ENCODE results near the gene CYCS. TPM values are rescaled to one million over a fixed set of nuclear protein-coding genes. Genes with fewer than 3 reads are reported as not detected.
"Not testable (repeated sequence)": the region's sequence is repeated elsewhere in the genome, so short reads cannot be mapped to it uniquely, and the experiment has no call there.

CYCS gene
- total and polyA plus RNA-seq, 5 donors from 2014 or later, result 119 to 186 (median 146) TPM

DNA sequence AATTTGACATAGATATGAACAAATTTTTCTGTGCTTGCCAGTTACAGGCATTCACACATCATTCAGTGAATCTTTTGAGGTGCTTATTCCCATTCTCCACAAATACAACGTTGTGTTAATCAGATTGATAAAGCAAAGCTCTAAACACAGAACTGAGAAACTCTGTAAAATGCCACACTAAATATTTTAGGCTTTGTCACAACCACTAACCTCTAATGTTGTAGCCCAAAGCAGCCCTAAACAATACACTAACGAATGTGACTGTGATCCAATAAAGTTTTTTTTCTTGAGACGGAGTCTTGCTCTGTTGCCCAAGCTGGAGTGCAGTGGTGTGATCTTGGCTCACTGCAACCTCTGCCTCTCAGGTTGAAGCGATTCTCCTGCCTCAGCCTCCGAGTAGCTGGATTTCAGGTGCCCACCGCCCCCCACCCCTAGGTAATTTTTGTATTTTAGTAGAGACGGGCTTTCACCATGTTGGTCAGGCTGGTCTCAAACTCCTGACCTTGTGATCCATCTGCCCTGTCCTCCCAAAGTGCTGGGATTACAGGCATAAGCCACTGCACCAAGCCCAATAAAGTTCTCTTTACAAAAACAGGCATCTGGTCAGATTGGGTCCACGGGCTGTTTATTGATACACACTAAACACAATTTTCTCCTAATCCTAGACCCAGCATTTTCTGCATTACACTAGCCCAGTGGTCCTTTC, 6.9 kb downstream of the CYCS start:
- no peak for DNase-seq
- ATAC-seq (ENCODE audit: low read depth in 2 of 2), result no peak
- Mint-ChIP-seq H3K4me1 (peaks cover 21 to 46% (median 27%) of the 10 kb centered on the region in 4 donors), H3K36me3 (peaks cover 11% of the 10 kb centered on the region), H3K27me3 (no peaks in the 10 kb centered on the region), H3K27ac (peak overlapping the region in 2 of 3 donors; percentile 52 to 79), H3K9me3 (no peaks in the 10 kb centered on the region), H3K4me3 (peak overlapping the region in 1 of 4 donors; percentile 20)
- Histone ChIP-seq H3K4me1 (ENCODE audit: control insufficient read depth, insufficient read depth, low read length, poor library complexity, severe bottlenecking) (no peaks in the 10 kb centered on the region), H3K27ac (ENCODE audit: insufficient read depth, low read length, poor library complexity, severe bottlenecking) (no peak overlapping the region), H3K9me3 (ENCODE audit: control insufficient read depth in 2 of 2, low read length in 2 of 2) (no peaks in the 10 kb centered on the region), H3K4me3 (ENCODE audit: low read depth, low read length) (peak overlapping the region; percentile 49), H3K27me3 (ENCODE audit: control insufficient read depth, insufficient read depth, low read length) (no peaks in the 10 kb centered on the region), H3K36me3 (ENCODE audit: control insufficient read depth, insufficient read depth, low read length) (peaks cover 29% of the 10 kb centered on the region)

DNA sequence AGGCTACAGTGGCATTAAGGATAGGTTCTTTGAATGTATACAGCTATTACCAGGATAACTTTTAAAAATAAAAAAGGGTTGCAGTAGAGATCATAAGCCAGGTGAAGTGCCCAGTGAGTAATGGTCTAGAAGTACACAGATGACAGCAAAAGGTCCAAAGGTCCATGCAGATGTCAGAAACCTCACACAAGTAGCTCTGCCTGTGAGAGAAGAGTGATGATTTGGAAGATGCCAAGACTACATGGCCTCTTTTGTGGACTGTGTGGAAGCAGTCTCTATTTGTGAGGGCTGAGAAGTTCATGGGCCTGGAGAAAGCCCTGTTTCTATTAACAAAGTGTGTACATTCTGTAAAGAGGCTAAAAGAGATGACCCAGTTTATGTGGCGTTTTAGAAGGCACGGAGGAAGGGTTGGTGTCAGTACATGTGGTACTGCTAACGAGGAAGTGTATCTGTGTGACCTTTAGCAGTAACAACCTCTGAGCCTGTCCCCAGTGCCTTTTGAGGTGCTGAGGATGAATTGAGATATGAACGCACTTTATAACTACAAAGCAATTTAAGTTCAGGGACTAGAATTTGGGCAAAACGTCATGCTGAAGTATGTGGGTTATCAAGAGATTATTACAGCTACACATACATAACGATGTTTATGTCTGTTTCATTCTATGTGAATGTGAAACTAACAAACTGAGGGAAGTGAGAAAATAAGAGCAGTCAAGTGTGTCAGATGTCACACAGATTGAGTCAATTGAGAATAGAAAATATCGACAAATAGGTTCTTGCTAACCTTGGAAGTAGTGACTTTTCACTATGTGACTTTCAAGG, 7.6 kb downstream of the CYCS start:
- Histone ChIP-seq H3K27me3 (ENCODE audit: control insufficient read depth, insufficient read depth, low read length) (no peaks in the 10 kb centered on the region), H3K27ac (ENCODE audit: insufficient read depth, low read length, poor library complexity, severe bottlenecking) (no peak overlapping the region), H3K4me1 (ENCODE audit: control insufficient read depth, insufficient read depth, low read length, poor library complexity, severe bottlenecking) (no peaks in the 10 kb centered on the region), H3K36me3 (ENCODE audit: control insufficient read depth, insufficient read depth, low read length) (peaks cover 25% of the 10 kb centered on the region), H3K9me3 (ENCODE audit: control insufficient read depth in 2 of 2, low read length in 2 of 2) (no peaks in the 10 kb centered on the region), H3K4me3 (ENCODE audit: low read depth, low read length) (peak overlapping the region; percentile 49)
- Mint-ChIP-seq H3K36me3 (peaks cover 12% of the 10 kb centered on the region), H3K27me3 (no peaks in the 10 kb centered on the region), H3K27ac (peak overlapping the region; percentile 79 to 90 (median 82)), H3K4me3 (peak overlapping the region; percentile 20 to 77 (median 38)), H3K4me1 (peaks cover 21 to 41% (median 25%) of the 10 kb centered on the region in 4 donors), H3K9me3 (no peaks in the 10 kb centered on the region)
- peak; percentile 54 to 64 for ATAC-seq (ENCODE audit: low read depth in 2 of 2)
- peak in 1 of 3 donors; percentile 59 for DNase-seq

DNA sequence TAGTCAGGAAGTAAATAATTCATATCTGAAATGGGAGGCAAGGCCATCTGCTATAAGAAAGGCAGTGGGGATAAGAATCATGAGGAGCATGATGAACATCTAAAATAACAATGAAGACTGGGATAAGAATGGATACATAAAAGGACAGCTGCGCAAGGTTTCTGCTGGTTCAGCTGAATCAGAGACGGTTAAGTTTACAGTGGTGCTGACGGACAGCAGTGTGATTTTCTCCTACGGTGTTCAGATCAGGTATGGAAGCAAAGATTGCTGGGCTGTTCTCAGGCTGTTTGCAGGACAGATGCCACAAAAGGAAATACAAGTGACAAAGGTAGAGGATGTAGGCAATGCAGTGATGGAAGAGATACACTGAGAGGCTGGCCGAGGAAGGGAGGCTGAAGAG, 8.4 kb downstream of the CYCS start:
- H3K27me3 ChIP-seq (ENCODE audit: control insufficient read depth, insufficient read depth, low read length), result no peaks in the 10 kb centered on the region
- no peaks in the 10 kb centered on the region for H3K9me3 Mint-ChIP-seq
- peaks cover 17% of the 10 kb centered on the region for H3K36me3 ChIP-seq (ENCODE audit: control insufficient read depth, insufficient read depth, low read length)
- DNase-seq, result no peak
- no peaks in the 10 kb centered on the region for H3K9me3 ChIP-seq (ENCODE audit: control insufficient read depth in 2 of 2, low read length in 2 of 2)
- peaks cover 15 to 35% (median 19%) of the 10 kb centered on the region in 4 donors for H3K4me1 Mint-ChIP-seq
- H3K27ac ChIP-seq (ENCODE audit: insufficient read depth, low read length, poor library complexity, severe bottlenecking), result no peak overlapping the region
- ATAC-seq (ENCODE audit: low read depth in 2 of 2), result no peak
- no peaks in the 10 kb centered on the region for H3K4me1 ChIP-seq (ENCODE audit: control insufficient read depth, insufficient read depth, low read length, poor library complexity, severe bottlenecking)
- no peaks in the 10 kb centered on the region for H3K27me3 Mint-ChIP-seq
- H3K4me3 ChIP-seq (ENCODE audit: low read depth, low read length), result no peak overlapping the region
- H3K36me3 Mint-ChIP-seq, result peaks cover 6% of the 10 kb centered on the region
- peak overlapping the region in 1 of 4 donors; percentile 14 for H3K4me3 Mint-ChIP-seq
- H3K27ac Mint-ChIP-seq, result peak overlapping the region; percentile 13 to 88 (median 82)

DNA sequence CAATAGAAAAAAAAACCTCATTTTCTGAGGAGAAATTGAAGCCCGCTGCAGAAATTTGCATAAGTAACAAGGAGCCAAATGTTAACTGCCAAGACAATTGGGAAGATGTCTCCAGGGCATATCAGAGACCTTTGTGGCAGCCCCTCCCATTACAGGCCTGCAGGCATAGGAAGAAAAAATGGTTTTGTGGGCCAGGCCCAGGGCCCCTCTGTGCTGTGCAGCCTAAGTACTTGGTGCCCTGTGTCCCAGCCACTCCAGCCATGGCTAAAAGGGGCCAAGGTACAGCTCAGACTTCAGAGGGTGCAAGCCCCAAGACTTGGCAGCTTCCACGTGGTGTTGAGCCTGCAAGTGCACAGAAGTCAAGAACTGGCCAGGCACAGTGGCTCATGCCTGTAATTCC, 14.5 kb downstream of the CYCS start:
- not testable (repeated sequence) for H3K4me1 ChIP-seq (ENCODE audit: control insufficient read depth, insufficient read depth, low read length, poor library complexity, severe bottlenecking); H3K4me1 Mint-ChIP-seq; H3K36me3 Mint-ChIP-seq; H3K27me3 ChIP-seq (ENCODE audit: control insufficient read depth, insufficient read depth, low read length); ATAC-seq (ENCODE audit: low read depth in 2 of 2); H3K4me3 Mint-ChIP-seq; H3K4me3 ChIP-seq (ENCODE audit: low read depth, low read length); DNase-seq; H3K36me3 ChIP-seq (ENCODE audit: control insufficient read depth, insufficient read depth, low read length); H3K9me3 Mint-ChIP-seq; H3K27ac Mint-ChIP-seq; H3K27me3 Mint-ChIP-seq; H3K27ac ChIP-seq (ENCODE audit: insufficient read depth, low read length, poor library complexity, severe bottlenecking); H3K9me3 ChIP-seq (ENCODE audit: control insufficient read depth in 2 of 2, low read length in 2 of 2)

DNA sequence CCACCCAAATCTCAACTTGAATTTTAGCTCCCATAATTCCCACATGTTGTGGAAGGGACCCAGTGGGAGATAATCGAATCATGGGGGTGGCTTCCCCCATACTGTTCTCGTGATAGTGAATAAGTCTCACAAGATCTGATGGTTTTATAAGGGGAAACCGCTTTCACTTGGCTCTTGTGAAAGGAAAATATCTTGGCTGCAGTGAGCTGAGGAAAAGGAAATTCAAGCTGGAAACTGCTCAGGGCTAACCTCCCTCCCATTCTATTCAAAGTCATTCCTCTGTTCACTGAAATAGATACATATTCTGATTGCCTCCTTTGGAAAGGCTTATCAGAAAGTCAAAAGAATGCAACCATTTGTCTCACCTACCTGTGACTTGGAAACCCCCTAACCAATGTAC, 15.8 kb downstream of the CYCS start:
- Mint-ChIP-seq H3K36me3 (peaks cover 4% of the 10 kb centered on the region), H3K4me3 (no peak overlapping the region), H3K9me3 (no peaks in the 10 kb centered on the region), H3K27me3 (peaks cover 5% of the 10 kb centered on the region), H3K4me1 (no peaks in the 10 kb centered on the region), H3K27ac (no peak overlapping the region)
- H3K27ac ChIP-seq (ENCODE audit: insufficient read depth, low read length, poor library complexity, severe bottlenecking), result no peak overlapping the region
- H3K27me3 ChIP-seq (ENCODE audit: control insufficient read depth, insufficient read depth, low read length), result peaks cover 2% of the 10 kb centered on the region
- DNase-seq (no peak), ATAC-seq (ENCODE audit: low read depth in 2 of 2) (no peak)
- H3K36me3 ChIP-seq (ENCODE audit: control insufficient read depth, insufficient read depth, low read length), result no peaks in the 10 kb centered on the region
- no peak overlapping the region for H3K4me3 ChIP-seq (ENCODE audit: low read depth, low read length)
- H3K4me1 ChIP-seq (ENCODE audit: control insufficient read depth, insufficient read depth, low read length, poor library complexity, severe bottlenecking), result no peaks in the 10 kb centered on the region
- H3K9me3 ChIP-seq (ENCODE audit: control insufficient read depth in 2 of 2, low read length in 2 of 2), result no peaks in the 10 kb centered on the region

DNA sequence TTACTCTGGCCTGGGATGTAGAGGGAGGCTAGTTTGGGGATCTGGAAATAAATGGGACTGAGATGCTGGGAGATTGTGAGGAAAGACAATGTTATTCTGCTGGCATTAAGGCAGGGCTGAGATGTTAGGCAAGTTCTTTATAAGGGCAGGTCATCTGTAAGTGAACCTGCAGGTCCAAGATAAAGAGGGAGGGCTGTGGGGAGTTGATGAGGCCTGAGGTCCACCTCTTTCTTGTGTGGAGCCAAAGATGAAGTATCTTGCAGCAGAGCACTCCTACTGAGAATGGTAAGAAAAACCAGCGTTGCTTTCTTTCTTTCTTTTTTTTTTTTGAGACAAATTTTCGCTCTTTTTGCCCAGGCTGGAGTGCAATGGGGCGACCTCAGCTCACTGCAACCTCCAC, 19.1 kb downstream of the CYCS start:
- DNase-seq (no peak), ATAC-seq (ENCODE audit: low read depth in 2 of 2) (no peak)
- H3K4me3 Mint-ChIP-seq, result no peak overlapping the region
- peaks cover 5% of the 10 kb centered on the region for H3K27me3 Mint-ChIP-seq
- Histone ChIP-seq H3K27me3 (ENCODE audit: control insufficient read depth, insufficient read depth, low read length) (peaks cover 2% of the 10 kb centered on the region), H3K9me3 (ENCODE audit: control insufficient read depth in 2 of 2, low read length in 2 of 2) (no peaks in the 10 kb centered on the region), H3K4me3 (ENCODE audit: low read depth, low read length) (no peak overlapping the region), H3K36me3 (ENCODE audit: control insufficient read depth, insufficient read depth, low read length) (no peaks in the 10 kb centered on the region), H3K4me1 (ENCODE audit: control insufficient read depth, insufficient read depth, low read length, poor library complexity, severe bottlenecking) (no peaks in the 10 kb centered on the region), H3K27ac (ENCODE audit: insufficient read depth, low read length, poor library complexity, severe bottlenecking) (no peak overlapping the region)
- no peaks in the 10 kb centered on the region for H3K36me3 Mint-ChIP-seq
- H3K27ac Mint-ChIP-seq, result no peak overlapping the region
- no peaks in the 10 kb centered on the region for H3K4me1 Mint-ChIP-seq
- H3K9me3 Mint-ChIP-seq, result no peaks in the 10 kb centered on the region

DNA sequence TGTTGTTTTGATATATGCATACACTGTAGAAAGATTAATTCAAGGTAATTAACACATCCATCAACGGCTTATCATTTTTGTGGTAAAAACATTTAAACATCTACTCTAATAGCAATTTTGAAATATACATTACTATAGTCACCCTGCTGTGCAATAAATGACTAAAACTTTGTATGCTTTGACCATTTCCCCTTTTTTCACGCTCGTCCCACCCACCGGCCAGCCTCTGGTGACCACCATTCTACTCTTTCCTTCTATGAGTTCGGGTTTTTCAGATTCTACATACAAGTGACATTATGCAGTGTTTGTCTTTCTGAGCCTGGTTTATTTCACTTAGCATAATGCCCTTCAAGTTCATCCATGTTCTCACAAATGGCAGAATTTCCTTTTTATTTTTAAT, 21.3 kb downstream of the CYCS start:
- Mint-ChIP-seq H3K36me3 (no peaks in the 10 kb centered on the region), H3K9me3 (no peaks in the 10 kb centered on the region), H3K27me3 (peaks cover 5% of the 10 kb centered on the region), H3K4me3 (no peak overlapping the region), H3K27ac (no peak overlapping the region), H3K4me1 (no peaks in the 10 kb centered on the region)
- no peak for ATAC-seq (ENCODE audit: low read depth in 2 of 2)
- Histone ChIP-seq H3K4me1 (ENCODE audit: control insufficient read depth, insufficient read depth, low read length, poor library complexity, severe bottlenecking) (no peaks in the 10 kb centered on the region), H3K4me3 (ENCODE audit: low read depth, low read length) (no peak overlapping the region), H3K36me3 (ENCODE audit: control insufficient read depth, insufficient read depth, low read length) (no peaks in the 10 kb centered on the region), H3K27ac (ENCODE audit: insufficient read depth, low read length, poor library complexity, severe bottlenecking) (no peak overlapping the region), H3K9me3 (ENCODE audit: control insufficient read depth in 2 of 2, low read length in 2 of 2) (no peaks in the 10 kb centered on the region), H3K27me3 (ENCODE audit: control insufficient read depth, insufficient read depth, low read length) (peaks cover 2% of the 10 kb centered on the region)
- no peak for DNase-seq

Data from CD4-positive, CD25-positive, alpha-beta regulatory T cell (primary cell).